ENCODE data around the gene ZNF222. TPM values are rescaled to one million over a fixed set of nuclear protein-coding genes. Genes with fewer than 3 reads are reported as not detected.

The ZNF222 gene
- total RNA-seq, 2 experiments from 2014 or later, result 1.7 to 1.8 TPM

- POLR2A ChIA-PET, result no interaction called here
- CTCF ChIA-PET, result no interaction called here
Observed at GRCh38 chr19:44050740-44051649, 25.8 kb downstream of the ZNF222 start.

- ChIA-PET POLR2A (no interaction called here), CTCF (no interaction called here)
Observed at GRCh38 chr19:44051650-44052402, 26.6 kb downstream of the ZNF222 start, which contains the start of gene ZNF223. Gene ZNF223, plus strand, starts transcription at chr19:44052036. Its CDS starts 3,141 bp downstream, at chr19:44055177.

- CTCF ChIA-PET, result interaction anchor here (0.7 kb wide), 1 partner anchor 99 kb away, joined by 3 read pairs; no protein-coding TSS in a partner anchor
Observed at GRCh38 chr19:44055870-44056269, 30.7 kb downstream of the ZNF222 start.

GRCh38 chr19:44059229-44059628 is 34.0 kb downstream of the ZNF222 start:
- POLR2A ChIA-PET, result no interaction called here
- CTCF ChIA-PET, result no interaction called here

More at GRCh38 chr19:44055870-44056269, 30.7 kb downstream of the ZNF222 start:
- POLR2A ChIA-PET, result no interaction called here

GRCh38 chr19:44061038-44061437 is 35.9 kb downstream of the ZNF222 start:
- ChIA-PET POLR2A (interaction anchor here (0.5 kb wide), 1 partner anchor 13 kb away, joined by 4 read pairs; no protein-coding TSS in a partner anchor), CTCF (no interaction called here)

- ChIA-PET POLR2A (no interaction called here), CTCF (no interaction called here)
Observed at GRCh38 chr19:44066305-44066704, 41.1 kb downstream of the ZNF222 start.

- POLR2A ChIA-PET, result no interaction called here
- CTCF ChIA-PET, result no interaction called here
Observed at GRCh38 chr19:44069415-44069814, 44.2 kb downstream of the ZNF222 start.

GRCh38 chr19:44071824-44072542 is 46.8 kb downstream of the ZNF222 start, which contains the start of gene ZNF284:
Gene ZNF284, plus strand, starts transcription at chr19:44072159. Its CDS starts 4,231 bp downstream, at chr19:44076390.
- CTCF ChIA-PET, result no interaction called here
- POLR2A ChIA-PET, result no interaction called here

GRCh38 chr19:44072543-44073401 is 47.6 kb downstream of the ZNF222 start:
- CTCF ChIA-PET, result no interaction called here
- POLR2A ChIA-PET, result interaction anchor here (0.7 kb wide), 1 partner anchor 11 kb away, joined by 4 read pairs; no protein-coding TSS in a partner anchor

- ChIA-PET POLR2A (no interaction called here), CTCF (no interaction called here)
Observed at GRCh38 chr19:44076325-44076724, 51.1 kb downstream of the ZNF222 start.

Other genes starting within 250 kb of the ZNF222 start
- gene KCNN4, start 244.4 kb upstream of the ZNF222 start, total RNA-seq, result 10 to 100 TPM; 83.8 to 89.2 TPM
- under 1 TPM; 0.32 to 0.73 TPM for gene LYPD5, start 222.9 kb upstream of the ZNF222 start, total RNA-seq
- 1 to 10 TPM; 4.8 to 5.0 TPM for gene ZNF283, start 198.1 kb upstream of the ZNF222 start, total RNA-seq
- 1 to 10 TPM; 1.2 to 1.5 TPM for gene ZNF404, start 141.4 kb upstream of the ZNF222 start, total RNA-seq
- gene ZNF45, start 90.1 kb upstream of the ZNF222 start, total RNA-seq, result 10 to 100 TPM in 1 of 2 experiments, 1 to 10 TPM in 1; 8.9 to 10.0 TPM
- 1 to 10 TPM; 1.3 to 1.4 TPM for gene ZNF221, start 74.2 kb upstream of the ZNF222 start, total RNA-seq
- 1 to 10 TPM; 4.3 to 4.8 TPM for gene ZNF155, start 41.2 kb upstream of the ZNF222 start, total RNA-seq
- gene ZNF230, start 22.4 kb upstream of the ZNF222 start, total RNA-seq, result 1 to 10 TPM; 2.3 to 3.6 TPM
- gene ZNF223, start 26.7 kb downstream of the ZNF222 start, total RNA-seq, result 1 to 10 TPM in 1 of 2 experiments, under 1 TPM in 1; 0.57 to 1.3 TPM
- gene ZNF284, start 46.8 kb downstream of the ZNF222 start, total RNA-seq, result 1 to 10 TPM; 1.8 to 1.9 TPM
- 10 to 100 TPM; 11.3 to 13.4 TPM for gene ZNF224, start 69.0 kb downstream of the ZNF222 start, total RNA-seq
- 1 to 10 TPM; 2.8 to 3.2 TPM for gene ZNF225, start 88.0 kb downstream of the ZNF222 start, total RNA-seq
- gene ZNF234, start 116.2 kb downstream of the ZNF222 start, total RNA-seq, result 1 to 10 TPM; 7.6 to 8.6 TPM
- 1 to 10 TPM; 4.6 to 4.7 TPM for gene ZNF226, start 139.7 kb downstream of the ZNF222 start, total RNA-seq
- gene ZNF227, start 187.2 kb downstream of the ZNF222 start, total RNA-seq, result 10 to 100 TPM; 14.8 to 16.2 TPM
- gene ZNF233, start 234.5 kb downstream of the ZNF222 start, total RNA-seq, result under 1 TPM; 0.13 to 0.42 TPM